Suppressor macrophage treated with lipopolysaccharide for 1 hour (primary cell): Measurements from ENCODE around the gene GLIS2.
A peak's percentile ranks its signal among the peaks of the same experiment; 100 is the strongest.

ENCODE experiments used
- DNase-seq, 3 donors: peaks; one replicate each; pipeline ENCODE4 v3.0.0-alpha.2; 2020 to 2022

Gene GLIS2

GRCh38 chr16:4298761-4299522, 16.9 kb upstream of the GLIS2 start:
- DNase-seq = no peak

GRCh38 chr16:4301177-4301576, 14.7 kb upstream of the GLIS2 start:
- DNase-seq = no peak

DNA sequence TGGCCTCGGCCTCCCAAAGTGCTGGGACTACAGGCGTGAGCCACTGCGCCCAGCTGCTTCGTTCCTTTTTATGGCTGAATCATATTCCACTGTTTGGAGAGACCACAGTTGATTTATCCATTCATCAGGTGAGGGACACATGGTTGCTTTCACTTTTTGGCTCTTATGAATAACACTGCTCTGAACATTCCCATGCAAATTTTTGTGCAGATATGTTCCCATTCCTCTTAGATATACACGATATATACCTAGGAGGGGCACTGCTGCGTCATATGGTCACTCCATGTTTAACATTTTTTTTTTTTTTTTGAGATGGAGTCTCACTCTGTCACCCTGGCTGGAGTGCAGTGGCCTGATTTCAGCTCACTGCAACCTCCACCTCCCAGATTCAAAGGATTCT, 13.9 kb upstream of the GLIS2 start:
- no peak for DNase-seq

- no peak for DNase-seq
These were observed 11.9 kb upstream of the GLIS2 start for GRCh38 chr16:4303973-4304372.

GRCh38 chr16:4306470-4307214, 9.2 kb upstream of the GLIS2 start:
- no peak for DNase-seq

DNA sequence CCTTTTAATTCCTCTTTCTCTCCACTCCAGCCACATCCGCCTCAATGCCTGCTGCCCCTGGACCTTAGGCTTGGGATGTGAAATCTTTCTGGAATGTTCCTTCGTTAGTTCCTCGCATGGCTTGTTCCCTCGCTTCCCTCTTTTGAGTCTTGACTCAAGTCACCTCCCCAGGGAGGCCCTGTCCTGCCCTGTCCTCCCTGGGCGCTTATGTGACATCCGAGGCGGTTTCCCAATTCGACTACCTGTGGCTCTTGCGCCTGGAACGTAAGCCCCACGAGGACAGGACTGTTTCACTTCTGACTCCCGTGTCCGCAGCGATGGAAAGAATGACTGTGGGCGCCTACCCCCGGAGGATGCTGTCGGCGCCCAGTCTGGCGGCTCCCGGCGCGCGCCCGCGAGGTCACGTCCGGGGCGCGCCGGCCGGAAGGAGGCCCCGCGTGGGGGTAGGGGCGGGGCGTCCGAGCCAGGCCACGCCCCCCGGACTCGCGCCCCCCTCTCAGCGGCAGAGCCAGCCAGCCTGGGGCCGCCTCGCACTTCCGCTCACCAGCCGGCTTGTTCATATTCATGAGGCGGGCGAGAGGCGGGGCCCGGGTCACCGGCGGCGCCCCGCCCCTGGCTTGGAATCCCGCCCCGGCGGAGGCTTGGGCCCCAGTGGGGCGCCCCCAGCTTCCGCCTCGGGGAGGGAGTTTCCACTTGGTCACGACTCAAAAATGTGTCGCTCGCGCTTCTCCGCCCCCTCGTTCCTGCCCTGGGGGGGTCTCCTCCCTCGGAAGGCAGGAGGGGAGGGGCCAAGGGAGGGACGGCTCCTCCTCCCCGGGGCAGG, 8.4 kb upstream of the GLIS2 start:
- DNase-seq = peak; percentile 97 to 98 (median 98)

DNA sequence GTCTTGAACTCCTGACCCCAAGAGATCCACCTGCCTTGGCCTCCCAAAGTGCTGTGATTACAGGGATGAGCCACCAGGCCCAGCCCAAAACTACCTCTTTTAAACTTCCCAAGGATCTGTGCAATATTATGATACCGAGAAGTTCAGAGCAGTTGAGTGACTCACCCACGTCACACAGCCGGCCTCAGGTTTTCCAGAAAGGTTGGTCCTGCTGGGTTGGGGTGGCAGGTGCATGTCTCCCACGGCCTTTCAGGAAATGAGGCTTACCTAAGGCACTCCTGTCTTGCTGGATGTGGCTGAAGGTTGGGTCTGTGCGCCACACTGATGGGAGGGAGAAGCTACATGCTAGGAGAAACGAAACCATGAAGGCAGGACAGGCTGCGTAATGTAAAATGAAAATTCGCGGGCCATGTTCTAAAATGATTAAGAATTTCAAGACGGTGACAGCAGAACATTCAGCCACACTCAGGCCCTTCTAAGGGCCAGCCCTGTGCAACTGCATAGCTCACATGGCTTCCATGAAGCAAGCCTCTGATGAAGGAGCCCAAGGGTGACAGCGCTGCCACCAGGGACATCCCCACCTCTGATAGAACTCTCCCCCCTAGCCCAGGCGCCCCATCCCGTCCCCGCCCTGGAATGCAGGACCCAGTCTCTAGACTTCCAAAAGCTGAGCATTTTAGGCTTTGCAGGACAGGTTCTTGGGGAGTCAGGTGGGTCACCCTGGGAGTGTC, 6.6 kb upstream of the GLIS2 start:
- peak in 1 of 3 donors; percentile 31 for DNase-seq

GRCh38 chr16:4309833-4310266, 6.0 kb upstream of the GLIS2 start:
- peak; percentile 51 to 73 (median 62) for DNase-seq

GRCh38 chr16:4313563-4314531, 2.0 kb upstream of the GLIS2 start:
- DNase-seq = peak; percentile 52 to 84 (median 69)

- peak in 1 of 3 donors; percentile 36 for DNase-seq
These were observed 1.2 kb upstream of the GLIS2 start for GRCh38 chr16:4314532-4315185.

DNA sequence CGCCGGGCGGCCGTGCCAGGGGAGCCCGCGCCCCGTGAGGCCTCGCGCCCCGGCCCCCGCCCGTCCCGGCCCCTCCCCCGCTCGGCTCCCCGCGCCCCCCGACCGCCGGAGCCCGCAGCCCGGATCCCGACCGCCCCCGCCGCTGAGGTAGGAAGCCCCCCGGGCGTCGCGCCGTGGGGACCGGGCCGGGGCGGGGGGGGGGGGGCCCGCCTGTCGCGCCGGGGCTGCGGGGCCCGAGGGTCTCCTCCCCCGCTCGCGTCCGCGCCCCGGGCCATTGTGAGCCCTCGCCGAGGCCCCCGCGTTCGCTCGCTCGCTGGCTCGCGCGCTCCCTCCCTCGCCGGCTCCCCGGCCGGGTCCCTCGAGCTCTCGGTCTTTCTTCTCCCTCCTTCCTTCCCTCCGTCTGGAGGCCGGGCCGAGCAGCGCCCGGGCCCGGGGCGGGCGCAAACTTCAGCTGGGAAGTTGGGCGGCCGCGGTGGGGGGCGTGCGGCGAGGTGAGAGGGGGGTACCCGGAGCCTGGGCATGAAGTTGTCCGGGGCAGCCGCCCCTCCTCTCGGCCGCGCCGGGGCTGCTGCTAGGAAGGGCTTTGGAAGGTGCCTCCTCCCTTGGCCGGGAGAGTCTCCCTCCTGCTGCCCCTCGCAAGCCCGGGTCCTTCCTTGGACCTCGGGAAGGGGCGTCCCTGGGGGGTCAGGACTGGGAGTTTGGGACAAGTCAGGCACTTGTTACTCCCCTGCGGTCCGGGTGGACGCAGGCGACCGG, 419 bp downstream of the GLIS2 start:
- DNase-seq = peak in 2 of 3 donors; percentile 34 to 55

- DNase-seq = no peak
These were observed 1.1 kb downstream of the GLIS2 start for GRCh38 chr16:4316864-4317531.

DNA sequence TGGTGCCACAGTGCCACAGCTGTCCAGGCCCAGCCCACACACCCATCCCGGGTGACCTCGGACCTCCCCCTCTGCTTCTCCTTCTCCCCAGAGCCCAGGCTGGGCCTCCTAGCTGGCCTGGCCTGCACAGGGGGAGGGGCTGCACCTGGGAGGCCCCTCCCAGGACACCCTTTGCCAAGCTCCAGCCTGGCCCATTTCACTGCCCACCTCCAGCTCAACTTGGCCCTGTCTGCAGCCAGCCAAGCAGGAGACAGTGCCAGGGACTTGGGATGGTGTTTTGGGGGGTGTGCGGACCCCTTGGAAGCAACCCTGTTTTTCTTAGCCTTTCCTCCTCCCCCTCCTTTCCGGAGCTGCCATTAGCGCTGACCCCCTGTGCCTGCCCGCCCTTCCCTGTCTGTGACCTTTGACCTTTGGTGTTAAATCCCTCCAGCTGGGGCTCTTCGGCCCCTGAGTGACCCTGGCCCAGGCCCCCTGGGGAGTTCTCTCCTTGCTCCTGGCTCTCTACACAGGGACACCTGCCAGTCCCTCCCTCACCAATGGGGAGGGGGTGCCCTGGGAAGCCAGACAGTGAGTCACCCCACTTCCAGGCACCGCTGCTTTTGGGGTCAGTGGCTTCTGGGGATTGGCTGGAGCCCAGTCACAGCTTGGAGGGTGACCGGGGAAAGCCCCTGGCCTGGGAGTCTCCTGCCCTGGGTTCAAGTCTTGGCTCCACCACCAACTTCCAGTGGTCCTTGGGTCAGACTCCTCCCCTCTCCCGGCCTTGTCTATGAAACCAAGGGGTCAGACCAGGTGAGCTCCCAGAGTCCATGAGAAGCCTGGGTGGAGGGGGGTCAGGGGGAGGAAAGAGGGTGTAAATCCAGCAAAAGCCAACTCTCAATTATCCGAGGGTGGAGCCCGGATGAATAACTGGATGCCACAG, 1.9 kb downstream of the GLIS2 start:
- DNase-seq = no peak

DNA sequence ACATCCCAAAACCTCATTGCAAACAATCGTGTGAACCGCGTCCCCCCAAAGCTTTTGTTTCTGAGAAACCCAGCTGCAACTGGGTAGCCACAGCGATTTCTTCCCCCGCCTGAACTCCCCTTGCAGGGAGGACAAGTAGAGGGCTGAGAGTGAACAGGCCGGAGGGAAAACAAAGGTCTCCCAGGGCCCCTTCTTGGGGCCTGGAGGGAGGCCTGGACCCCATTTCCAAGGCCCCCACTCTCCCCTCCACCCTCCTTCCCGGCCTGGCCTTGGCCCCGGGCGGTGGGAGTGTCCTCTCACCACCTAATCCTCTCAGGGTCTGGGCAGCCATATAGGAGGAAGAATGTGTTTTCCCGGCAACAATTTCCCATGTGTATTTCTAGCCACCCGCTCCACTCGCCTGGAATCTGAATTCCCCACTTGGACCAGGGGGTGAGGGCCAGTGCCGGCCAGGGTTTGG, 2.6 kb downstream of the GLIS2 start:
- DNase-seq = no peak

GRCh38 chr16:4318967-4319366, 3.1 kb downstream of the GLIS2 start:
- no peak for DNase-seq

- no peak for DNase-seq
These were observed 3.9 kb downstream of the GLIS2 start for GRCh38 chr16:4319454-4320421.

- DNase-seq = no peak
These were observed 4.8 kb downstream of the GLIS2 start for GRCh38 chr16:4320571-4321137.
